Thoracic aorta (tissue), 2 donors: ENCODE data around the gene FAM53B. TPM values are rescaled to one million over a fixed set of nuclear protein-coding genes. Genes with fewer than 3 reads are reported as not detected.

Experiments
- ATAC-seq: fragments of 150-250 bp; one replicate; pipeline ENCODE4 v1.8.0; 2017; ENCODE audit warnings: low read depth; ENCODE audit not compliant: insufficient number of reproducible peaks, low FRiP score
- DNase-seq: peaks from one replicate; pipeline ENCODE4 v3.0.0-alpha.2; 2020; ENCODE audit warnings: low spot score
- H3K27ac ChIP-seq, 2 donors: fragments of 200-600 bp; sonication (generic); 1 replicate in 1 of 2; 2 replicates in 1 of 2; pipeline ENCODE4 v1.5.1; 2016; ENCODE audit warnings: mild to moderate bottlenecking in 2 of 2, moderate library complexity in 2 of 2
- H3K27me3 ChIP-seq: fragments of 200-600 bp; sonication (generic); replicated peaks from 2 replicates; pipeline ENCODE4 v1.6.0; 2016; ENCODE audit warnings: mild to moderate bottlenecking; ENCODE audit not compliant: insufficient read depth
- H3K36me3 ChIP-seq: fragments of 200-600 bp; sonication (generic); one replicate; pipeline ENCODE4 v1.5.1; 2016
- H3K4me1 ChIP-seq, 2 donors: fragments of 200-600 bp; sonication (generic); 1 replicate in 1 of 2; 2 replicates in 1 of 2; pipeline versions ENCODE4 v1.5.1 to v1.6.0; 2016; ENCODE audit warnings: low read depth in 2 of 2, mild to moderate bottlenecking in 1 of 2; ENCODE audit not compliant: control insufficient read depth in 1 of 2
- H3K4me3 ChIP-seq: fragments of 200-600 bp; sonication (generic); 2 replicates; pipeline ENCODE4 v1.5.1; 2016; ENCODE audit warnings: mild to moderate bottlenecking
- H3K9me3 ChIP-seq: fragments of 200-600 bp; sonication (generic); 2 replicates; pipeline ENCODE4 v1.5.1; 2016
- total RNA-seq, 2 donors: library from RNA; depleted of rRNA; stranded (reverse); fragments of >200 nt; gene quantifications; one replicate each; pipeline versions ENCODE4 v1.1.0 to v1.2.3, GENCODE V29; 2016
- TF ChIP-seq, protein P1 (sequence below): fragments of 200-600 bp; sonication (generic); IDR thresholded peaks from one replicate; pipeline ENCODE4 v1.5.1; 2019; ENCODE audit warnings: antibody characterized with exemption

Gene FAM53B
- total RNA-seq, 2 donors from 2014 or later: 26.6 to 49.5 TPM

GRCh38 chr10:124572751-124573150 lies 171.4 kb downstream of the FAM53B start:
- no peak overlapping the region for H3K4me3 ChIP-seq
- TF ChIP-seq, protein P1, sequence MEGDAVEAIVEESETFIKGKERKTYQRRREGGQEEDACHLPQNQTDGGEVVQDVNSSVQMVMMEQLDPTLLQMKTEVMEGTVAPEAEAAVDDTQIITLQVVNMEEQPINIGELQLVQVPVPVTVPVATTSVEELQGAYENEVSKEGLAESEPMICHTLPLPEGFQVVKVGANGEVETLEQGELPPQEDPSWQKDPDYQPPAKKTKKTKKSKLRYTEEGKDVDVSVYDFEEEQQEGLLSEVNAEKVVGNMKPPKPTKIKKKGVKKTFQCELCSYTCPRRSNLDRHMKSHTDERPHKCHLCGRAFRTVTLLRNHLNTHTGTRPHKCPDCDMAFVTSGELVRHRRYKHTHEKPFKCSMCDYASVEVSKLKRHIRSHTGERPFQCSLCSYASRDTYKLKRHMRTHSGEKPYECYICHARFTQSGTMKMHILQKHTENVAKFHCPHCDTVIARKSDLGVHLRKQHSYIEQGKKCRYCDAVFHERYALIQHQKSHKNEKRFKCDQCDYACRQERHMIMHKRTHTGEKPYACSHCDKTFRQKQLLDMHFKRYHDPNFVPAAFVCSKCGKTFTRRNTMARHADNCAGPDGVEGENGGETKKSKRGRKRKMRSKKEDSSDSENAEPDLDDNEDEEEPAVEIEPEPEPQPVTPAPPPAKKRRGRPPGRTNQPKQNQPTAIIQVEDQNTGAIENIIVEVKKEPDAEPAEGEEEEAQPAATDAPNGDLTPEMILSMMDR: no peak
- DNase-seq (no peak), ATAC-seq (no peak)
- H3K4me1 ChIP-seq: no peaks in the 10 kb centered on the region
- H3K27ac ChIP-seq: no peak overlapping the region
- no peaks in the 10 kb centered on the region for H3K9me3 ChIP-seq
- H3K27me3 ChIP-seq: no peaks in the 10 kb centered on the region
- no peaks in the 10 kb centered on the region for H3K36me3 ChIP-seq

- H3K4me1 ChIP-seq: no peaks in the 10 kb centered on the region
- H3K27ac ChIP-seq: no peak overlapping the region
- H3K9me3 ChIP-seq: no peaks in the 10 kb centered on the region
- ATAC-seq (no peak), DNase-seq (no peak)
- H3K4me3 ChIP-seq: no peak overlapping the region
- TF ChIP-seq, protein P1: no peak
- H3K36me3 ChIP-seq: no peaks in the 10 kb centered on the region
- no peaks in the 10 kb centered on the region for H3K27me3 ChIP-seq
These were observed 173.5 kb downstream of the FAM53B start for GRCh38 chr10:124570646-124571045.

GRCh38 chr10:124569623-124570470 lies 174.3 kb downstream of the FAM53B start:
- no peak for DNase-seq
- no peaks in the 10 kb centered on the region for H3K27me3 ChIP-seq

More at GRCh38 chr10:124569623-124570470, 174.3 kb downstream of the FAM53B start:
- Histone ChIP-seq H3K9me3 (no peaks in the 10 kb centered on the region), H3K27ac (no peak overlapping the region), H3K36me3 (no peaks in the 10 kb centered on the region), H3K4me3 (no peak overlapping the region), H3K4me1 (no peaks in the 10 kb centered on the region)
- ATAC-seq: no peak
- TF ChIP-seq, protein P1: no peak

Other genes with a start within 250 kb of the FAM53B start
- 10 to 100 TPM in 1 of 2 donors, 1 to 10 TPM in 1; 5.7 to 10.4 TPM for gene EEF1AKMT2, start 47.5 kb upstream of the FAM53B start, total RNA-seq
- 10 to 100 TPM in 1 of 2 donors, 1 to 10 TPM in 1; 8.1 to 12.1 TPM for gene ABRAXAS2, start 57.4 kb upstream of the FAM53B start, total RNA-seq
- 10 to 100 TPM; 30.1 to 30.9 TPM for gene ZRANB1, start 197.7 kb upstream of the FAM53B start, total RNA-seq